UCSD-AML1 (cell line): Measurements from ENCODE around the gene MUSK.

ENCODE experiments used
- DNase-seq: peaks from one replicate; lab custom pipeline; 2025; ENCODE audit not compliant: unreplicated experiment; lab: John Stamatoyannopoulos, UW

The MUSK gene

DNA sequence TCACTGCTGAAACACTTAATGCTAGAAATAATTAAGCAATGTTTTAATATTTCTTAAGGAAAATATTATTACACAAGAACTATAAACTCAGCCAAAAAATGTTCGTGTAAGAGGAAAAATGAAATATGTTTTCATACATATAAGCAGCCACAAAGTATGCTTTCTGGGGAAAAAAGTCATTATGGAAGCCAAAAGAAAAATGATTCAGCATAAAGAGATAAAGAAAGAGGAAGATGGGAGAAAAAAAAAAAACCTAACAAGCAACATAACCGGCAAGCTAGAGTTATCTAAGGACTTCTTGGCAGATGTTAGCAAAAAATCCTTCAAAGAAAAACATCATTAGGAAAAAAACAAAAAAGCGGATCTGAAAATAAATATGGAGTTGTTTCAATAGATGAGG is 179.1 kb downstream of the MUSK start:
- no peak for DNase-seq

DNA sequence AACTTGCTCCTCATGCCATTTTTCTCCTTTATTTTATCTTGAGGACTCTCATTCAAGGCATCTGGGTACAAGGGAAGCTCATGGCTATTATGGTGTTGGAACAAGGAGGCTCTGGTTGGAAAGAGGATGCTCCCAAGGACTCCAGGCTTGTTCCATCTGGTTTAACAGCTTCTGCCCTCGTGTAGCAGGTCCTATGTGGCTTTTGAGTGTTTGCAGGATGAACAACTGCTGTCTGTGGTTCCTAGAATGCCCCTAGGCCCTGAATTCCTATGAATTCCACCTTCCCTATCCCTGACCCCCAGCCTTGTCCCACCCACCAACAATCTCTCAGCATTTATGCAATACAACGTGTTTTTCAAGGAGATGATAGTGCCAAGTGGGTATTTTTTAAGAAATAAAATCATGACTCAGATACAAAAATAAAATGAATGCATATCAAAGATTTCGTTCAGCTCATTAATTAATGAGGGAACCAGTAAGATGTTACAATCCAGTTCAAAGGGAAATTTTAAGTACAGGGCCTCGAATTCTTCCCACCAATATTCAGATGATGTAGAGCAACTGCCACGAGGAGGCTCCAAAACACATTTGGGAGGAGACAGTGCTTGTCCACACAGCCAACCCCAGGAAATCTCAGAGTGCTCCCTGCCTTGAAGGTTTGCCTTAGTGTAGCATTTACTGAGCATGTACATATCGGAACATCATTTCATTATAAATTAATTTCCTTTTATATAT is 182.0 kb downstream of the MUSK start:
- no peak for DNase-seq
